Vagina (tissue), 2 donors: ENCODE data around the gene VTI1A. TPM values are rescaled to one million over a fixed set of nuclear protein-coding genes. Genes with fewer than 3 reads are reported as not detected.

Source experiments
- DNase-seq, 2 donors: peaks; one replicate each; pipeline ENCODE4 v3.0.0-alpha.2; 2017; ENCODE audit errors: extremely low spot score in 2 of 2
- H3K27ac ChIP-seq: fragments of 200-600 bp; sonication (generic); one replicate; pipeline ENCODE4 v1.5.1; 2019
- H3K27me3 ChIP-seq: fragments of 200-600 bp; sonication (generic); one replicate; pipeline ENCODE4 v1.5.1; 2019
- H3K36me3 ChIP-seq, 2 donors: fragments of 200-600 bp; sonication (generic); one replicate each; pipeline ENCODE4 v1.5.1; 2017 to 2019
- H3K4me1 ChIP-seq: fragments of 200-600 bp; sonication (generic); one replicate; pipeline ENCODE4 v1.5.1; 2019
- H3K4me3 ChIP-seq, 2 donors: fragments of 200-600 bp; sonication (generic); 1 replicate in 1 of 2; 2 replicates in 1 of 2; pipeline ENCODE4 v1.5.1; 2016 to 2019
- H3K9me3 ChIP-seq: fragments of 200-600 bp; sonication (generic); one replicate; pipeline ENCODE4 v1.5.1; 2019
- POLR2A ChIP-seq, 2 donors: fragments of 450-650 bp; IDR thresholded peaks; one replicate each; pipeline ENCODE4 v1.6.1; 2017; ENCODE audit warnings: antibody characterized with exemption in 2 of 2, mild to moderate bottlenecking in 2 of 2, moderate library complexity in 2 of 2
- POLR2AphosphoS5 ChIP-seq, 2 donors: sonication (generic); formaldehyde crosslinking; IDR thresholded peaks; one replicate each; pipeline ENCODE4 v1.9.0; 2017; ENCODE audit warnings: antibody characterized with exemption in 2 of 2, mild to moderate bottlenecking in 2 of 2, low read depth in 1 of 2; ENCODE audit not compliant: insufficient read depth in 1 of 2
- intact Hi-C: fragments of 100-400 bp; cut with DNase I; formaldehyde crosslinking; loops from one replicate; pipeline ENCODE4 v1.15.1; 2023
- total RNA-seq: library from RNA; depleted of rRNA; stranded (reverse); fragments of >200 nt; gene quantifications from one replicate; pipeline ENCODE4 v1.2.3, GENCODE V29; 2016
- TF ChIP-seq, protein P1 (sequence below), 3 experiments: fragments of 450-650 bp in 2 of 3; fragments of 200-600 bp in 1 of 3; sonication (generic) in 1 of 3; IDR thresholded peaks; one replicate each; pipeline ENCODE4 v1.5.1; 2017 to 2019; ENCODE audit warnings: antibody characterized with exemption in 3 of 3, mild to moderate bottlenecking in 2 of 3, moderate library complexity in 2 of 3

VTI1A gene
- total RNA-seq, 1 donor from 2014 or later, result 49.1 TPM

DNA sequence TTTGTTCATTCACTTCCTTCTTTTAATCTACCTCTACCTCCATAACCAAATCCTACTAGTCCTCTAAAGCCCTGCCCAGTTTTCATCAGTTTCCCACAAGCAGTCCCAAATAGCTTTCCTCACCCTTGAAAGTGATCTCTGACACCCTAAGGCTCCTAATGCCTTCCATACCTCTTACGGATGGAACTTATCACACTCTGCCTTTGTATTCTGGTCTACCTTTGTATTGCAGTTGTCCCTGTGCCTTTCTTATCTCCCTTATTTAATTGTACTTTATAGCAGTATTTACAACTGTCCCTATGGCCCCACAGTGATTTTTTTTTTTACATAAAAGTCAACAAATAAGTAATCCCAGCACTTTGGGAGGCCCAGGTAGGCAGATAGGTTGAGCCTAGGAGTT lies 39.3 kb upstream of the VTI1A start:
- intact Hi-C loops, result no loop called here
- H3K36me3 ChIP-seq, result no peaks in the 10 kb centered on the region
- H3K27me3 ChIP-seq, result no peaks in the 10 kb centered on the region
- no peak for DNase-seq
- H3K4me3 ChIP-seq, result no peak overlapping the region
- no peaks in the 10 kb centered on the region for H3K9me3 ChIP-seq
- no peak for TF ChIP-seq POLR2AphosphoS5 (IDR thresholded peaks at IDR 0.05; ENCODE audit: insufficient read depth in 1 of 2, low read depth in 1 of 2)
- TF ChIP-seq POLR2A (IDR thresholded peaks at IDR 0.05), result no peak
- TF ChIP-seq, protein P1, sequence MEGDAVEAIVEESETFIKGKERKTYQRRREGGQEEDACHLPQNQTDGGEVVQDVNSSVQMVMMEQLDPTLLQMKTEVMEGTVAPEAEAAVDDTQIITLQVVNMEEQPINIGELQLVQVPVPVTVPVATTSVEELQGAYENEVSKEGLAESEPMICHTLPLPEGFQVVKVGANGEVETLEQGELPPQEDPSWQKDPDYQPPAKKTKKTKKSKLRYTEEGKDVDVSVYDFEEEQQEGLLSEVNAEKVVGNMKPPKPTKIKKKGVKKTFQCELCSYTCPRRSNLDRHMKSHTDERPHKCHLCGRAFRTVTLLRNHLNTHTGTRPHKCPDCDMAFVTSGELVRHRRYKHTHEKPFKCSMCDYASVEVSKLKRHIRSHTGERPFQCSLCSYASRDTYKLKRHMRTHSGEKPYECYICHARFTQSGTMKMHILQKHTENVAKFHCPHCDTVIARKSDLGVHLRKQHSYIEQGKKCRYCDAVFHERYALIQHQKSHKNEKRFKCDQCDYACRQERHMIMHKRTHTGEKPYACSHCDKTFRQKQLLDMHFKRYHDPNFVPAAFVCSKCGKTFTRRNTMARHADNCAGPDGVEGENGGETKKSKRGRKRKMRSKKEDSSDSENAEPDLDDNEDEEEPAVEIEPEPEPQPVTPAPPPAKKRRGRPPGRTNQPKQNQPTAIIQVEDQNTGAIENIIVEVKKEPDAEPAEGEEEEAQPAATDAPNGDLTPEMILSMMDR (IDR thresholded peaks at IDR 0.05), result no peak
- H3K27ac ChIP-seq, result no peak overlapping the region
- H3K4me1 ChIP-seq, result no peaks in the 10 kb centered on the region

DNA sequence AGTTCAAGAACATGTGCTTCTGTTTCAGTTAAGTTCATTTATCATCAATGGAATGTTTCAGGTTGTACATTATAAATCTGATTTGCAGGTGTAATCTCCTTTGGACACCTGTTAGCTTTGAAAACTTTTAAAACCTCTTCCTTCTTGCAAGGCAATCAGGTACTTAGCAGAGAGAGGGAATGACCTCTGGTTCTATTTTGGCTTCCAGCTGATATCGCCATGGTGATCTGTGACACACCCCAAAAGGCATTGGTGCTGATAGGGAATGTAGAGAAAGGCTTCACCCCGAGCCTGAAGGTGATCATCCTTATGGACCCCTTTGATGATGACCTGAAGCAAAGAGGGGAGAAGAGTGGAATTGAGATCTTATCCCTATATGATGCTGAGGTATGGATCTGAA lies 37.7 kb upstream of the VTI1A start:
- Histone ChIP-seq H3K27me3 (no peaks in the 10 kb centered on the region), H3K27ac (no peak overlapping the region), H3K36me3 (no peaks in the 10 kb centered on the region), H3K4me1 (no peaks in the 10 kb centered on the region), H3K9me3 (no peaks in the 10 kb centered on the region), H3K4me3 (no peak overlapping the region)
- no peak for DNase-seq
- TF ChIP-seq POLR2A (IDR thresholded peaks at IDR 0.05), result no peak
- TF ChIP-seq, protein P1 (IDR thresholded peaks at IDR 0.05), result no peak
- intact Hi-C loops, result no loop called here

DNA sequence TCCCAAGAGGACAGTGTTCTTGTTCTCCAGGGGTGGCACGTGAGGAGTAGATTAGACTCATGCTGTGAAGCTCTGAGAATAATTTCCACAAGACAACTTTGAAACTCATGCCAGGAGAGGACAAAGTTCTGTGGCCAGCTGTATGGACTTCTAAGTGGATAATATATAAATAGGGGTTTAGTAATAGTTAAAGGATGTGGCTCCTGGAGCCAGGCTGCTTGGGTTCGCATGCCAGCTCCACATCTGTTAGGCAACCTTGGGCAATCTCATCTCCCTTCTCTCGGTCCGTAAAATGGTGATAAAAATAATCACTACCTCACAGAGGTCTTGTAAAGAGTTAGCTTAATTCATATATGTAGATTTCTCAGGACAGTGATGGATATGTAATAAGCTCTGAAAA lies 37.3 kb upstream of the VTI1A start:
- no peak for TF ChIP-seq POLR2A (IDR thresholded peaks at IDR 0.05)
- TF ChIP-seq, protein P1 (IDR thresholded peaks at IDR 0.05), result no peak
- TF ChIP-seq POLR2AphosphoS5 (IDR thresholded peaks at IDR 0.05; ENCODE audit: insufficient read depth in 1 of 2, low read depth in 1 of 2), result no peak
- H3K27me3 ChIP-seq, result no peaks in the 10 kb centered on the region
- H3K36me3 ChIP-seq, result no peaks in the 10 kb centered on the region
- no peaks in the 10 kb centered on the region for H3K9me3 ChIP-seq
- DNase-seq, result no peak
- H3K27ac ChIP-seq, result no peak overlapping the region
- intact Hi-C loops, result no loop called here
- no peak overlapping the region for H3K4me3 ChIP-seq
- H3K4me1 ChIP-seq, result no peaks in the 10 kb centered on the region

DNA sequence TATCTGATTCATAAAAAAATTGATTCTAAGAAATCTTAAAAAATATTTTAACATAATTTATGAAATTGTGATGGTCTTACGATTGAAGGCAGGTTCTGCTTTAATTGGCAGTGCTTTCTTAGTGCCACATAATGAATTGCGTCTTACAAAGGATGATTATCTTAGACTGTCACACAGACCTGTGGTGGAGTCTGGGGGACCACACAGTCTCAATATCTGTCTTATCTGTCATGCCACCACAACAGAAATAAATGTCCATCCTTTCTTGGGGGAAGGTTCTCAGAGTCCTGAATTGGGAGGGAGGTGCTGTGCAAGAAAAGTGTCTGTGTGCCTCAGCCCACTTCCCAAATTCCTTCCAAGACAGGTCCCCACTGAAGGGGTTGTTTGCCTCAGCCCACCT lies 34.3 kb upstream of the VTI1A start:
- no peaks in the 10 kb centered on the region for H3K9me3 ChIP-seq
- H3K36me3 ChIP-seq, result no peaks in the 10 kb centered on the region
- TF ChIP-seq, protein P1 (IDR thresholded peaks at IDR 0.05), result no peak
- TF ChIP-seq POLR2AphosphoS5 (IDR thresholded peaks at IDR 0.05; ENCODE audit: insufficient read depth in 1 of 2, low read depth in 1 of 2) (no peak), POLR2A (IDR thresholded peaks at IDR 0.05) (no peak)
- intact Hi-C loops, result no loop called here
- H3K4me1 ChIP-seq, result no peaks in the 10 kb centered on the region
- no peak overlapping the region for H3K27ac ChIP-seq
- no peaks in the 10 kb centered on the region for H3K27me3 ChIP-seq
- DNase-seq, result no peak
- no peak overlapping the region for H3K4me3 ChIP-seq

DNA sequence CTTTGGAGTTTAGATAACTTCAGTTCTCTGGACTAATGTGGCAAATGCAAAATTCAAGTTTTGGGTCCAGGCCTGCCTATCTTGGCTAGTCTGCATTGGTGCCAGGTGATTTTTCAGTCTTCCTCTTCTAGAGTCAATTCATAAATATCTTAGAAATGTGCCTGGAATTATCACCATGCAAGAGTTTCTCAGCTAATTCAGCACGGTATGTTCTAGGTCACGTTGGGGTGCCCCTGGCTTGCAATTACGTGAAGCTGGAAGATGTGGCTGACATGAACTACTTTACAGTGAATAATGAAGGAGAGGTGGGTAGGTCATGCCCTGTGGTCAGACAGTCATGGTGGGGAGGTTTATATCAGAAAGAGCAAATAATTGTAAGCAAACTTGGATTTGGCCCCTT lies 25.3 kb upstream of the VTI1A start:
- H3K9me3 ChIP-seq, result no peaks in the 10 kb centered on the region
- TF ChIP-seq, protein P1 (IDR thresholded peaks at IDR 0.05), result no peak
- TF ChIP-seq POLR2A (IDR thresholded peaks at IDR 0.05) (no peak), POLR2AphosphoS5 (IDR thresholded peaks at IDR 0.05; ENCODE audit: insufficient read depth in 1 of 2, low read depth in 1 of 2) (no peak)
- H3K4me3 ChIP-seq, result no peak overlapping the region
- H3K36me3 ChIP-seq, result no peaks in the 10 kb centered on the region
- intact Hi-C loops, result no loop called here
- DNase-seq, result no peak
- H3K27me3 ChIP-seq, result no peaks in the 10 kb centered on the region
- no peaks in the 10 kb centered on the region for H3K4me1 ChIP-seq
- no peak overlapping the region for H3K27ac ChIP-seq
